ENCODE results near the gene GGTLC1. TPM values are rescaled to one million over a fixed set of nuclear protein-coding genes. Genes with fewer than 3 reads are reported as not detected.

The GGTLC1 gene
- total and polyA plus RNA-seq, 2 experiments from 2014 or later, result not detected

DNA sequence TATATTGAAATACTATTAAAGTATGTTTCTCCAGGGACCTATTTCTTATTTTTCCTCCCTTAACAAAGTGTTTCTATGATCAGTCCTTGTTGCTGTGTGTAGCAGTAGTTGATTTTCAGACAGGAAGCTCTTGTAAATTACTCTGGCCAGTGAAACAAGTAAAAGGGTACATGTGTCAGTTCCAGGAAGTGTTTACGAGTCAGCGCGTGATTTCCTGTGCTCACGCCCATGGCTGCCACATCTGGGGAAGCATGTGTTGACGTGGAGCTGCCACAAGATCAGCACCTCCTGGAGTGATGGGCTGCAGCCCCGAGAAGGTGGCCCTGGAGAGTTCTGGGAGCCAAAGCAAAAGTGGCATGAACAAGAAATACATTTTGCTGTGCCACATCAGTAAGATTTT, 38.6 kb upstream of the GGTLC1 start:
- Histone ChIP-seq H3K4me1 (ENCODE audit: insufficient read depth) (no peaks in the 10 kb centered on the region), H3F3A (replicated peaks; ENCODE audit: low read depth) (no peaks in the 10 kb centered on the region), H3K27ac (ENCODE audit: low read depth) (no peak overlapping the region), H2AFZ (peak overlapping the region; percentile 38; the same call in 1 of the 2 replicates), H3K4me3 (no peak overlapping the region), H3K36me3 (ENCODE audit: insufficient read depth) (no peaks in the 10 kb centered on the region), H3K4me2 (no peak overlapping the region), H3K27me3 (ENCODE audit: insufficient read depth) (no peaks in the 10 kb centered on the region), H3K79me2 (replicated peaks; ENCODE audit: insufficient read depth) (no peaks in the 10 kb centered on the region), H3K9me2 (ENCODE audit: insufficient read depth) (peaks cover 10% of the 10 kb centered on the region; the same call in 1 of the 2 replicates), H4K20me1 (replicated peaks; ENCODE audit: insufficient read depth) (no peaks in the 10 kb centered on the region)
- DNase-seq (ENCODE audit: low spot score), result no peak
- H3K9me3 Mint-ChIP-seq, result no peaks in the 10 kb centered on the region
- H3K4me1 Mint-ChIP-seq, result peaks cover 4% of the 10 kb centered on the region; the same call in 1 of the 3 replicates
- H3K36me3 Mint-ChIP-seq (ENCODE audit: low read depth), result no peaks in the 10 kb centered on the region
- no peak overlapping the region for H3K4me3 Mint-ChIP-seq
- no peak for ATAC-seq
- no peaks in the 10 kb centered on the region for H3K27me3 Mint-ChIP-seq (ENCODE audit: insufficient read depth, low read depth, poor library complexity)
- TF ChIP-seq, protein P1, sequence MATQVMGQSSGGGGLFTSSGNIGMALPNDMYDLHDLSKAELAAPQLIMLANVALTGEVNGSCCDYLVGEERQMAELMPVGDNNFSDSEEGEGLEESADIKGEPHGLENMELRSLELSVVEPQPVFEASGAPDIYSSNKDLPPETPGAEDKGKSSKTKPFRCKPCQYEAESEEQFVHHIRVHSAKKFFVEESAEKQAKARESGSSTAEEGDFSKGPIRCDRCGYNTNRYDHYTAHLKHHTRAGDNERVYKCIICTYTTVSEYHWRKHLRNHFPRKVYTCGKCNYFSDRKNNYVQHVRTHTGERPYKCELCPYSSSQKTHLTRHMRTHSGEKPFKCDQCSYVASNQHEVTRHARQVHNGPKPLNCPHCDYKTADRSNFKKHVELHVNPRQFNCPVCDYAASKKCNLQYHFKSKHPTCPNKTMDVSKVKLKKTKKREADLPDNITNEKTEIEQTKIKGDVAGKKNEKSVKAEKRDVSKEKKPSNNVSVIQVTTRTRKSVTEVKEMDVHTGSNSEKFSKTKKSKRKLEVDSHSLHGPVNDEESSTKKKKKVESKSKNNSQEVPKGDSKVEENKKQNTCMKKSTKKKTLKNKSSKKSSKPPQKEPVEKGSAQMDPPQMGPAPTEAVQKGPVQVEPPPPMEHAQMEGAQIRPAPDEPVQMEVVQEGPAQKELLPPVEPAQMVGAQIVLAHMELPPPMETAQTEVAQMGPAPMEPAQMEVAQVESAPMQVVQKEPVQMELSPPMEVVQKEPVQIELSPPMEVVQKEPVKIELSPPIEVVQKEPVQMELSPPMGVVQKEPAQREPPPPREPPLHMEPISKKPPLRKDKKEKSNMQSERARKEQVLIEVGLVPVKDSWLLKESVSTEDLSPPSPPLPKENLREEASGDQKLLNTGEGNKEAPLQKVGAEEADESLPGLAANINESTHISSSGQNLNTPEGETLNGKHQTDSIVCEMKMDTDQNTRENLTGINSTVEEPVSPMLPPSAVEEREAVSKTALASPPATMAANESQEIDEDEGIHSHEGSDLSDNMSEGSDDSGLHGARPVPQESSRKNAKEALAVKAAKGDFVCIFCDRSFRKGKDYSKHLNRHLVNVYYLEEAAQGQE (IDR thresholded peaks at IDR 0.05; ENCODE audit: unreplicated experiment), result no peak
- TF ChIP-seq, protein P2, sequence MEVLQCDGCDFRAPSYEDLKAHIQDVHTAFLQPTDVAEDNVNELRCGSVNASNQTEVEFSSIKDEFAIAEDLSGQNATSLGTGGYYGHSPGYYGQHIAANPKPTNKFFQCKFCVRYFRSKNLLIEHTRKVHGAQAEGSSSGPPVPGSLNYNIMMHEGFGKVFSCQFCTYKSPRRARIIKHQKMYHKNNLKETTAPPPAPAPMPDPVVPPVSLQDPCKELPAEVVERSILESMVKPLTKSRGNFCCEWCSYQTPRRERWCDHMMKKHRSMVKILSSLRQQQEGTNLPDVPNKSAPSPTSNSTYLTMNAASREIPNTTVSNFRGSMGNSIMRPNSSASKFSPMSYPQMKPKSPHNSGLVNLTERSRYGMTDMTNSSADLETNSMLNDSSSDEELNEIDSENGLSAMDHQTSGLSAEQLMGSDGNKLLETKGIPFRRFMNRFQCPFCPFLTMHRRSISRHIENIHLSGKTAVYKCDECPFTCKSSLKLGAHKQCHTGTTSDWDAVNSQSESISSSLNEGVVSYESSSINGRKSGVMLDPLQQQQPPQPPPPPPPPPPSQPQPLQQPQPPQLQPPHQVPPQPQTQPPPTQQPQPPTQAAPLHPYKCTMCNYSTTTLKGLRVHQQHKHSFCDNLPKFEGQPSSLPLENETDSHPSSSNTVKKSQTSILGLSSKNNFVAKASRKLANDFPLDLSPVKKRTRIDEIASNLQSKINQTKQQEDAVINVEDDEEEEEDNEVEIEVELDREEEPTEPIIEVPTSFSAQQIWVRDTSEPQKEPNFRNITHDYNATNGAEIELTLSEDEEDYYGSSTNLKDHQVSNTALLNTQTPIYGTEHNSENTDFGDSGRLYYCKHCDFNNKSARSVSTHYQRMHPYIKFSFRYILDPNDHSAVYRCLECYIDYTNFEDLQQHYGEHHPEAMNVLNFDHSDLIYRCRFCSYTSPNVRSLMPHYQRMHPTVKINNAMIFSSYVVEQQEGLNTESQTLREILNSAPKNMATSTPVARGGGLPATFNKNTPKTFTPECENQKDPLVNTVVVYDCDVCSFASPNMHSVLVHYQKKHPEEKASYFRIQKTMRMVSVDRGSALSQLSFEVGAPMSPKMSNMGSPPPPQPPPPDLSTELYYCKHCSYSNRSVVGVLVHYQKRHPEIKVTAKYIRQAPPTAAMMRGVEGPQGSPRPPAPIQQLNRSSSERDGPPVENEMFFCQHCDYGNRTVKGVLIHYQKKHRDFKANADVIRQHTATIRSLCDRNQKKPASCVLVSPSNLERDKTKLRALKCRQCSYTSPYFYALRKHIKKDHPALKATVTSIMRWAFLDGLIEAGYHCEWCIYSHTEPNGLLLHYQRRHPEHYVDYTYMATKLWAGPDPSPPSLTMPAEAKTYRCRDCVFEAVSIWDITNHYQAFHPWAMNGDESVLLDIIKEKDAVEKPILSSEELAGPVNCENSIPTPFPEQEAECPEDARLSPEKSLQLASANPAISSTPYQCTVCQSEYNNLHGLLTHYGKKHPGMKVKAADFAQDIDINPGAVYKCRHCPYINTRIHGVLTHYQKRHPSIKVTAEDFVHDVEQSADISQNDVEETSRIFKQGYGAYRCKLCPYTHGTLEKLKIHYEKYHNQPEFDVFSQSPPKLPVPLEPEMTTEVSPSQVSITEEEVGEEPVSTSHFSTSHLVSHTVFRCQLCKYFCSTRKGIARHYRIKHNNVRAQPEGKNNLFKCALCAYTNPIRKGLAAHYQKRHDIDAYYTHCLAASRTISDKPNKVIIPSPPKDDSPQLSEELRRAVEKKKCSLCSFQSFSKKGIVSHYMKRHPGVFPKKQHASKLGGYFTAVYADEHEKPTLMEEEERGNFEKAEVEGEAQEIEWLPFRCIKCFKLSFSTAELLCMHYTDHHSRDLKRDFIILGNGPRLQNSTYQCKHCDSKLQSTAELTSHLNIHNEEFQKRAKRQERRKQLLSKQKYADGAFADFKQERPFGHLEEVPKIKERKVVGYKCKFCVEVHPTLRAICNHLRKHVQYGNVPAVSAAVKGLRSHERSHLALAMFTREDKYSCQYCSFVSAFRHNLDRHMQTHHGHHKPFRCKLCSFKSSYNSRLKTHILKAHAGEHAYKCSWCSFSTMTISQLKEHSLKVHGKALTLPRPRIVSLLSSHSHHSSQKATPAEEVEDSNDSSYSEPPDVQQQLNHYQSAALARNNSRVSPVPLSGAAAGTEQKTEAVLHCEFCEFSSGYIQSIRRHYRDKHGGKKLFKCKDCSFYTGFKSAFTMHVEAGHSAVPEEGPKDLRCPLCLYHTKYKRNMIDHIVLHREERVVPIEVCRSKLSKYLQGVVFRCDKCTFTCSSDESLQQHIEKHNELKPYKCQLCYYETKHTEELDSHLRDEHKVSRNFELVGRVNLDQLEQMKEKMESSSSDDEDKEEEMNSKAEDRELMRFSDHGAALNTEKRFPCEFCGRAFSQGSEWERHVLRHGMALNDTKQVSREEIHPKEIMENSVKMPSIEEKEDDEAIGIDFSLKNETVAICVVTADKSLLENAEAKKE (CRISPR knock-in tag; IDR thresholded peaks at IDR 0.05), result no peak
- no peak for TF ChIP-seq EZH2 (IDR thresholded peaks at IDR 0.05; ENCODE audit: low read depth, unreplicated experiment)
- TF ChIP-seq JUNB (IDR thresholded peaks at IDR 0.05; ENCODE audit: unreplicated experiment), result no peak
- TF ChIP-seq CREB1 (CRISPR knock-in tag; IDR thresholded peaks at IDR 0.05; ENCODE audit: low read depth), result no peak
- TF ChIP-seq, protein P3, sequence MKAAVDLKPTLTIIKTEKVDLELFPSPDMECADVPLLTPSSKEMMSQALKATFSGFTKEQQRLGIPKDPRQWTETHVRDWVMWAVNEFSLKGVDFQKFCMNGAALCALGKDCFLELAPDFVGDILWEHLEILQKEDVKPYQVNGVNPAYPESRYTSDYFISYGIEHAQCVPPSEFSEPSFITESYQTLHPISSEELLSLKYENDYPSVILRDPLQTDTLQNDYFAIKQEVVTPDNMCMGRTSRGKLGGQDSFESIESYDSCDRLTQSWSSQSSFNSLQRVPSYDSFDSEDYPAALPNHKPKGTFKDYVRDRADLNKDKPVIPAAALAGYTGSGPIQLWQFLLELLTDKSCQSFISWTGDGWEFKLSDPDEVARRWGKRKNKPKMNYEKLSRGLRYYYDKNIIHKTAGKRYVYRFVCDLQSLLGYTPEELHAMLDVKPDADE (IDR thresholded peaks at IDR 0.05), result no peak
- TF ChIP-seq, protein P4, sequence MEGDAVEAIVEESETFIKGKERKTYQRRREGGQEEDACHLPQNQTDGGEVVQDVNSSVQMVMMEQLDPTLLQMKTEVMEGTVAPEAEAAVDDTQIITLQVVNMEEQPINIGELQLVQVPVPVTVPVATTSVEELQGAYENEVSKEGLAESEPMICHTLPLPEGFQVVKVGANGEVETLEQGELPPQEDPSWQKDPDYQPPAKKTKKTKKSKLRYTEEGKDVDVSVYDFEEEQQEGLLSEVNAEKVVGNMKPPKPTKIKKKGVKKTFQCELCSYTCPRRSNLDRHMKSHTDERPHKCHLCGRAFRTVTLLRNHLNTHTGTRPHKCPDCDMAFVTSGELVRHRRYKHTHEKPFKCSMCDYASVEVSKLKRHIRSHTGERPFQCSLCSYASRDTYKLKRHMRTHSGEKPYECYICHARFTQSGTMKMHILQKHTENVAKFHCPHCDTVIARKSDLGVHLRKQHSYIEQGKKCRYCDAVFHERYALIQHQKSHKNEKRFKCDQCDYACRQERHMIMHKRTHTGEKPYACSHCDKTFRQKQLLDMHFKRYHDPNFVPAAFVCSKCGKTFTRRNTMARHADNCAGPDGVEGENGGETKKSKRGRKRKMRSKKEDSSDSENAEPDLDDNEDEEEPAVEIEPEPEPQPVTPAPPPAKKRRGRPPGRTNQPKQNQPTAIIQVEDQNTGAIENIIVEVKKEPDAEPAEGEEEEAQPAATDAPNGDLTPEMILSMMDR (conservative IDR thresholded peaks at IDR 0.05; ENCODE audit: low read depth in 2 of 2), result no peak
- TF ChIP-seq NANOG (IDR thresholded peaks at IDR 0.05; ENCODE audit: borderline replicate concordance), result no peak
- TF ChIP-seq ZNF114 (CRISPR knock-in tag; IDR thresholded peaks at IDR 0.05), result no peak
- no peak for TF ChIP-seq EZH2phosphoT487 (IDR thresholded peaks at IDR 0.05; ENCODE audit: unreplicated experiment)
- TF ChIP-seq POLR2AphosphoS5 (IDR thresholded peaks at IDR 0.05; ENCODE audit: low read depth), result no peak
- no peak for TF ChIP-seq STAT1 (IDR thresholded peaks at IDR 0.05; ENCODE audit: unreplicated experiment)
- H3K27ac Mint-ChIP-seq, result no peak overlapping the region
